Small intestine (tissue), 7 donors: ENCODE data around the gene RP9. TPM values are rescaled to one million over a fixed set of nuclear protein-coding genes. Genes with fewer than 3 reads are reported as not detected.
"Not testable (repeated sequence)": the region's sequence is repeated elsewhere in the genome, so short reads cannot be mapped to it uniquely, and the experiment has no call there.

Experiments
- DNase-seq, 2 donors: peaks; one replicate each; pipeline versions ENCODE4 v3.0.0 to v3.0.0-alpha.2; 2013
- FAIRE-seq: peaks from 2 replicates; lab custom pipeline; 2012; peaks lifted over from hg19 to GRCh38; lab: Jason Lieb, UNC
- H3K27ac ChIP-seq, 3 donors: one replicate each; pipeline ENCODE4 v1.5.1; 2013; ENCODE audit warnings: low read length in 2 of 3, mild to moderate bottlenecking in 2 of 3, control low read depth in 1 of 3, inconsistent platforms in 1 of 3, low read depth in 1 of 3, moderate library complexity in 1 of 3
- H3K27me3 ChIP-seq, 3 donors: one replicate each; pipeline ENCODE4 v1.6.1; 2013; ENCODE audit warnings: low read length in 3 of 3, inconsistent platforms in 1 of 3; ENCODE audit not compliant: control insufficient read depth in 3 of 3, insufficient read depth in 3 of 3
- H3K36me3 ChIP-seq, 3 donors: one replicate each; pipeline ENCODE4 v1.6.1; 2013; ENCODE audit warnings: low read length in 3 of 3, inconsistent platforms in 1 of 3, low read depth in 1 of 3, mild to moderate bottlenecking in 1 of 3, moderate library complexity in 1 of 3; ENCODE audit not compliant: control insufficient read depth in 3 of 3, insufficient read depth in 2 of 3
- H3K4me1 ChIP-seq, 3 donors: one replicate each; pipeline ENCODE4 v1.6.1; 2013; ENCODE audit warnings: low read length in 2 of 3, inconsistent platforms in 1 of 3, low read depth in 1 of 3, mild to moderate bottlenecking in 1 of 3, moderate library complexity in 1 of 3; ENCODE audit not compliant: control insufficient read depth in 3 of 3, insufficient read depth in 2 of 3
- H3K4me3 ChIP-seq, 3 donors: one replicate each; pipeline ENCODE4 v1.5.1; 2013; ENCODE audit warnings: low read length in 3 of 3, control low read depth in 1 of 3, inconsistent platforms in 1 of 3, low read depth in 1 of 3, mild to moderate bottlenecking in 1 of 3, moderate library complexity in 1 of 3
- H3K9me3 ChIP-seq, 2 donors: one replicate each; pipeline ENCODE4 v1.6.1; 2013; ENCODE audit warnings: low read depth in 1 of 2, low read length in 1 of 2; ENCODE audit not compliant: control insufficient read depth in 2 of 2, insufficient read depth in 1 of 2
- WGBS, 3 donors: extraction: QIAGEN DNeasy Blood & Tissue Kit; methylation state at CpG; one replicate each; pipeline ENCODE4 v1.1.7; 2013; 5-methylcytosine and 5-hydroxymethylcytosine counted together
- polyA plus RNA-seq, 4 donors: library from polyadenylated mRNA; stranded (reverse) in 3 of 4; unstranded in 1 of 4; fragments of 200-250 nt in 3 of 4; fragments of 120-200 nt in 1 of 4; gene quantifications; one replicate each; pipeline versions ENCODE4 v1.2.1 to v1.2.3, GENCODE V29; 2013
- donor health status: healthy with polysubstance abuse.
- donor health status: control.
- donor health status: control.
- donor health status: Bipolar disorder and iron deficiency.
- donor health status: healthy.

RP9 gene
- polyA plus RNA-seq, 4 donors = 9.6 to 37.0 (median 26.4) TPM

DNA sequence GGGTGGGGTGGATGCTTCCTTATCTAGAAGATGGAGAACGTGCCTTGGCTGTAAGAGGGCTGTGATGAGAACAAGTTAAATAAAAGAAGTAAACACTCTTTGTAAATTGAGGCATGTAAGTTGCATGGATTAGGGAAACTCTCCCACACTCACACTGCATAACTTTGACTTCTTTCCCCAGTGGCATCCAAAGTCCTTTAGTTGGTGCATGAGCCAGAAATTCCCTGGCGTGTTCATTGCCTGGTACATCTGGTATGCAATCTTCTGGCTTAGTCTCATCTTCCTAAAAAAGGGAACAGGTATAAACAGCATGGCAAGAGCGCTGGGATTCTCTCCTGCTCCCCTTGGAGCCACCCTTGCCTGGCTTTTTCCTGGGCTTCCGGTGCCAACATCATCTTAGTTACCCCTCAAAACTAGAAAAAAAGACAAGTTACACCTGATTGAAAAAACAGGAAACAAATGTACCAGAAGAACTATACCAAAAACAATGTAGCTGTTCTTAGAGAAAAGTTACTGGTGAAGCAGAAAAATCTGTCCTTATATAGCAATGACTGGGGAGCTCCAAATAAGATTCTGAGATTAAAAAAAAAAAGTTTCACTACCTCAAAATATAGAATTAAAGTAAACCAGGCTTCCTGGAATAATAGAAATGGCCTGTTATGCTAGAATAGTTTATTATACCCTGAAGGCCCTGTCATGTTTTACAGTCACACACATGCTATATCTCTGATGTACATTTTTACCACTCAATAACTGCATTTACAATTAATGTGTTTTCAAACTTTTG is 9.9 kb downstream of the RP9 start:
- Histone ChIP-seq H3K27me3 (no peaks in the 10 kb centered on the region), H3K27ac (no peak overlapping the region), H3K9me3 (no peaks in the 10 kb centered on the region), H3K4me1 (no peaks in the 10 kb centered on the region), H3K4me3 (no peak overlapping the region), H3K36me3 (peaks cover 5 to 39% (median 22%) of the 10 kb centered on the region in 3 donors)
- 71 to 82% (median 71%) methylated on average over 4 of the region's 4 CpGs for WGBS, 3 donors
- no peak for DNase-seq
- FAIRE-seq = no peak

GRCh38 chr7:33094745-33095275 is 14.4 kb downstream of the RP9 start:
- not testable (repeated sequence) for H3K27me3 ChIP-seq, H3K9me3 ChIP-seq, FAIRE-seq, H3K27ac ChIP-seq, H3K4me3 ChIP-seq, H3K4me1 ChIP-seq, DNase-seq
- 83 to 85% (median 83%) methylated on average over 5 to 6 of the region's 6 CpGs for WGBS, 3 donors
- H3K36me3 ChIP-seq = peaks cover 3 to 25% (median 19%) of the 10 kb centered on the region in 3 donors

GRCh38 chr7:33093266-33093665 is 15.9 kb downstream of the RP9 start:
- FAIRE-seq (no peak), DNase-seq (no peak)
- no peaks in the 10 kb centered on the region for H3K4me1 ChIP-seq
- H3K9me3 ChIP-seq = no peaks in the 10 kb centered on the region
- no peaks in the 10 kb centered on the region for H3K27me3 ChIP-seq
- no peak overlapping the region for H3K27ac ChIP-seq
- 88 to 97% (median 92%) methylated on average over 4 of the region's 4 CpGs for WGBS, 3 donors
- H3K4me3 ChIP-seq = no peak overlapping the region
- H3K36me3 ChIP-seq = peaks cover 3 to 16% (median 10%) of the 10 kb centered on the region in 3 donors

DNA sequence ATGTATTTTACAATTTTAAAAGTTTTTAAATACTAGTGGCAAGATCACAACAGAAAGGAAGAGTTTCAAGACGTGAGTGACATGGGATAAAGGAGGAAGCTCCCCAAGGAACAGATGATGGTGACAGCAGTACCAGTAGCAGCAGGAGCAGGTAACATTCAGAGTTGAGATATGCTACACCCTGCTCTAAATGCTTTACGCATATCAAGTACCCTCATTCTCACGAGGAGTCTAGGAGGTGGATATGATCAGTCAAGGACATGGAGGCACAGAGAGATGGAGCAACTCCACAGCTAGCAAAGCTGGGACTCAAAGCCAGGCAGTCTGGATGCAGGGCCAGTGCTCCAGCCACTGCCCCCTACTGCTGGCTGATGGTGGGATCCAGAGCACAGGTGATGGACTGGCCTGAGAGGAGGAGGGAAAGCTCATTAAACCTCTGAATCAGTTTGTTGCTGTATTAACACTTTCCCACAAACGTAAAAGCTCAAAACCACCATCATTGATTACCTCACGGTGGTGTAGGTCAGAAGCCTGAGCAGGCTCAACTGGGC is 17.5 kb downstream of the RP9 start:
- no peaks in the 10 kb centered on the region for H3K27me3 ChIP-seq
- peaks cover 3 to 12% (median 9%) of the 10 kb centered on the region in 3 donors for H3K36me3 ChIP-seq
- FAIRE-seq = no peak
- H3K27ac ChIP-seq = no peak overlapping the region
- 84 to 92% (median 89%) methylated on average over 5 of the region's 5 CpGs for WGBS, 3 donors
- no peak for DNase-seq
- H3K4me3 ChIP-seq = no peak overlapping the region
- no peaks in the 10 kb centered on the region for H3K4me1 ChIP-seq
- no peaks in the 10 kb centered on the region for H3K9me3 ChIP-seq

GRCh38 chr7:33091111-33091531 is 18.1 kb downstream of the RP9 start:
- FAIRE-seq (no peak), DNase-seq (no peak)
- H3K9me3 ChIP-seq = no peaks in the 10 kb centered on the region
- WGBS, 3 donors = 78 to 90% (median 79%) methylated on average over 4 of the region's 4 CpGs
- H3K27ac ChIP-seq = no peak overlapping the region
- H3K27me3 ChIP-seq = no peaks in the 10 kb centered on the region
- H3K36me3 ChIP-seq = peaks cover 3 to 10% (median 7%) of the 10 kb centered on the region in 3 donors
- no peak overlapping the region for H3K4me3 ChIP-seq
- H3K4me1 ChIP-seq = no peaks in the 10 kb centered on the region

- H3K27me3 ChIP-seq = no peaks in the 10 kb centered on the region
- H3K27ac ChIP-seq = no peak overlapping the region
- WGBS, 3 donors = 92 to 94% (median 93%) methylated on average over 7 of the region's 7 CpGs
- H3K4me3 ChIP-seq = no peak overlapping the region
- FAIRE-seq (no peak), DNase-seq (no peak)
- peaks cover 0 to 4% (median 3%) of the 10 kb centered on the region in 3 donors for H3K36me3 ChIP-seq
- H3K9me3 ChIP-seq = no peaks in the 10 kb centered on the region
- no peaks in the 10 kb centered on the region for H3K4me1 ChIP-seq
Observed at GRCh38 chr7:33089142-33089541, 20.1 kb downstream of the RP9 start.

GRCh38 chr7:33087858-33088257 is 21.3 kb downstream of the RP9 start:
- no peak for FAIRE-seq
- no peaks in the 10 kb centered on the region for H3K9me3 ChIP-seq
- no peaks in the 10 kb centered on the region for H3K4me1 ChIP-seq

DNA sequence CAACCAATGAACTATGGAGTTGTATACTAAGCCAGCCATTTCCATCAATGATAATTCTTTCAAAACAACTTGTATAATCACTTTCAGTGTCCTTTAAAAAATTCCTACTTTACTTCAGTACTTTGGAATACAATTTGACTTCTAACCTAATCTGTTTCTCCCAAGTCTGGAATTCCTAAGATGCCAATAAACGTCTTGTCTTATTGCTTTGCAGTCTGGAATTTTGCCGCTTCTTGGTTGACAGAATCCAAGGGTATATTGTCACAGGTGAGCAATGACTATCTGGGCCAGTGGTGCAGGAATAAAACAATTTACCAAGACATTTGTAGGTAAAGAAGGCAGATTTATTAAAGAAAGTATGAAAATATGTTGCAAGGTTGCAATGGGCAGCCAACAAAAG is 21.8 kb downstream of the RP9 start:
- Histone ChIP-seq H3K4me3 (no peak overlapping the region), H3K36me3 (no peaks in the 10 kb centered on the region), H3K27ac (no peak overlapping the region), H3K9me3 (no peaks in the 10 kb centered on the region), H3K4me1 (no peaks in the 10 kb centered on the region), H3K27me3 (no peaks in the 10 kb centered on the region)
- no peak for DNase-seq
- FAIRE-seq = no peak
- WGBS, 3 donors = 26 to 68% (median 28%) methylated on average over 2 of the region's 2 CpGs

More at GRCh38 chr7:33087858-33088257, 21.3 kb downstream of the RP9 start:
- no peaks in the 10 kb centered on the region for H3K36me3 ChIP-seq
- no peaks in the 10 kb centered on the region for H3K27me3 ChIP-seq
- H3K27ac ChIP-seq = no peak overlapping the region
- 86 to 93% (median 87%) methylated on average over 2 of the region's 2 CpGs for WGBS, 3 donors
- DNase-seq = no peak
- no peak overlapping the region for H3K4me3 ChIP-seq
